GM12891 (cell line): ENCODE results near the gene SNIP1.

Experiments
- DNase-seq: peaks from one replicate; pipeline ENCODE4 v3.0.0; 2011; ENCODE audit warnings: low spot score; ENCODE audit not compliant: insufficient read length
- FAIRE-seq: peaks from 2 replicates; lab custom pipeline; 2011; peaks lifted over from hg19 to GRCh38; lab: Jason Lieb, UNC
- PAX5 ChIP-seq: IDR thresholded peaks from 2 replicates; pipeline ENCODE4 v1.6.1; 2011; ENCODE audit warnings: low read length, moderate library complexity, mild to moderate bottlenecking; ENCODE audit not compliant: insufficient read depth, severe bottlenecking
- POLR2A ChIP-seq: IDR thresholded peaks from 2 replicates; pipeline ENCODE4 v1.6.1; 2011; ENCODE audit warnings: low read depth, low read length, control low read depth
- POLR2AphosphoS5 ChIP-seq: IDR thresholded peaks from 2 replicates; pipeline ENCODE4 v1.6.1; 2011; ENCODE audit warnings: low read depth, low read length, control low read depth
- POU2F2 ChIP-seq: IDR thresholded peaks from 2 replicates; pipeline ENCODE4 v1.6.1; 2011; ENCODE audit warnings: low read depth, mild to moderate bottlenecking, control low read depth, low read length, moderate library complexity
- SPI1 ChIP-seq: IDR thresholded peaks from 2 replicates; pipeline ENCODE4 v1.6.1; 2011; ENCODE audit warnings: low read depth, low read length, control low read depth
- TAF1 ChIP-seq: IDR thresholded peaks from 2 replicates; pipeline ENCODE4 v1.6.1; 2011; ENCODE audit warnings: low read depth, low read length, control low read depth

Gene SNIP1

DNA sequence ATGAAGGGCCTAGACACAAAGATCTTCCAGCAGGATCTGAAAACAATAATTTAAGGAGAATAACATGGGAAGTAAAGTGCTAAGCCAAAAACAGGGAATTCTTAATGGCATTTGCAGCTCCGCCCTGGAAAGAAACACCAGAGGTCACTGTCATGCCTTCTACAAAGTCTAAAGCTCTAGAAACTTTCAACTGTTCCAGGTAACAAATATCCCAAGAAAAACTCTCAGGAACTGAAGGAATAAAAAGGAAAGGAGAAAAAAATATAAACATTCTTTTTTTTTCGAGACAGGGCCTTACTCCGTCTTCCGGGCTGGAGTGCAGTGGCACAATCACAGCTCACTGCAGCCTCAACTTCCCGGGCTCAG is 66.5 kb downstream of the SNIP1 start:
- TF ChIP-seq PAX5 (no peak), POU2F2 (no peak), POLR2AphosphoS5 (no peak), POLR2A (no peak)
- DNase-seq: no peak
- FAIRE-seq: no peak

DNA sequence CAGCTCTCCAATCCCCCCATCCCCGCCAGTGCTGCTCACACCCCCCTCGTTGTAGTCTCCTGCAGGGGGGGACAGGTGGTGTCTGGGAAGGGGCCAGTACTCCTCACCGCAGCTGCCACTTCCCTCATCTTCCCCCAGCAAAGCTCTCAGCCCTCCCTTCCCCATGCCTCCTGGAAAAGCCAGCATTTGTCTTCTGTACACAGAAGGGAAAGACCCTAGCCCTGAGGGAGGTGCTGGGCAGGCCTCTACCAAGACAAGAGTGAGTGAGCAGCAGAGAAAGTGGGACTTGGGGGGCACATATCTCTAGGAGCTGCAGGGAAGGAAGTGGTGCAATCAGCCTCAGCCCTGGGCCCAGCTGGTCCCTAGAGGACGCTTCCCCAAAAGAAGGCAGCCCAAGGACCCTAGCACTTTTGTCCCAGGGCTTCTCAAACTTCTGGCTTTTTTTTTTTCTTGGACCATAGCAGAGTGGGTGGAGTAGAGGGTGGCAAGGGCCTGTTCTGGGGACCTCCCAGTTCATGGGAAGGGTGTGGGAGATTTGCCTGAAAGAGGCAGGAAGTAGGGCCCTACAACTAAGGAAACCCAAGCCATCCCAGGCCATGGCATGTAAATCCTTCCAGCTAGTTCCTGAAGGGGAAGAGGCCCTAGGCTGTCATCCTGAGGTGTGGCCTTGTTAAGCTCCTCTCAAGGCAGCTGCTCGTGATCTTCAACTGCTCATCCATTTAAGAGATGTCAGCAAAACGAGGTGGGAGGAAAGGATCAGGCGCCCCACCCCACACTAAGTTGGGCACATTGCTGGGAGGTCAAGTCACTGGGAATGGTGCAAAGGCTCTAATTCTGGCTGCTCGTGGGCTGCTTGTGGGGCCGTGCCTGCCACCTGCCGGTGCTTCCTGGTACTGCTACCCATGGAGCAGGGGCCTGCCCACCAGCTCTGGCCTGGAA is 67.1 kb downstream of the SNIP1 start:
- FAIRE-seq (peak; percentile 70), DNase-seq (peak; percentile 67)
- TF ChIP-seq PAX5 (no peak), POLR2AphosphoS5 (0 out of 2 replicates have a peak, but pooled peaks have one; percentile 17), TAF1 (no peak), SPI1 (no peak), POLR2A (no peak), POU2F2 (no peak)

DNA sequence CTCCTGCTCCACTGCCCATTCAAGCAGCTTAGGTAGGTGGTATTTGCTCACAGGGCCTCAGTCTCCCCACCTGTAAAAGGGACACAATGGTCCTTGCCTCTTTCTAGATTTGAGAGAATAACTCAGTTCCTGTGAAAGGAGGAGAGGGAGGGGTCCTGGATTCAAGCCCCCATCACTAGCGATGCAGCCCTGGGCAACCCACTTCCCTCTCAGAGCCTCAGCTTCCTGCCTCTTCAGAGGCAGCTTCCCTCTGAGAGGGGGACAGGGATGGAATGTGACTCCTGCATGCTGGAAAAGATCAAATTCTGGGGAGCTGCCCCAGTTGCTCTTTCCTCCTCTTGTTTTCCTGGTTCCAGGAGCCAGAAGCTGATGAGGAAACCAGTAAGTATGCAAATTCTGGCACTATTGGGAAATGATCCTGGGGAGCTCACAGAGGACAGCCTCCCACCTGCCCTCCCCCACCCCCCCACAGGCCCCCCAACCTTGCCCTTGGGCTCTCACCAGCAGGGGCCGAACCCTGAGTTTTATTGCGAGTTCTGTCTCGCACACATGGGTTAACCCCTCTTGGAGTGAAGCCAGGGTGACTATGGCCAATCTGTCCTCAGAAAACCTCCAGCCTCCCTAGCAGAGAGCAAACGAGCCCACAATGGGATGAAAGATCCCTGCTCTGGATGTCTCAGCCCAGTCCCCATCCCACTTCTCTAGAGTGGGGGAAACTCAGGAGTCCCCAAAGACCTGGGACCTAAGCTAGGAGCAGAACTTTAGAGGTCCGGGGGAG is 68.0 kb downstream of the SNIP1 start:
- DNase-seq (no peak), FAIRE-seq (no peak)
- no peak for TF ChIP-seq POLR2AphosphoS5
- no peak for TF ChIP-seq POLR2A
- TF ChIP-seq SPI1: no peak
- no peak for TF ChIP-seq POU2F2
- no peak for TF ChIP-seq PAX5
- TF ChIP-seq TAF1: no peak
